Cortex of kidney (tissue), 1 donor: ENCODE data around the gene ANTXR2.
"Not testable (repeated sequence)": the region's sequence is repeated elsewhere in the genome, so short reads cannot be mapped to it uniquely, and the experiment has no call there.

Source experiments
- DNase-seq: peaks from one replicate; lab custom pipeline; 2025; lab: John Stamatoyannopoulos, UW

The ANTXR2 gene

GRCh38 chr4:79915246-79915645, 157.8 kb downstream of the ANTXR2 start:
- DNase-seq, result no peak

DNA sequence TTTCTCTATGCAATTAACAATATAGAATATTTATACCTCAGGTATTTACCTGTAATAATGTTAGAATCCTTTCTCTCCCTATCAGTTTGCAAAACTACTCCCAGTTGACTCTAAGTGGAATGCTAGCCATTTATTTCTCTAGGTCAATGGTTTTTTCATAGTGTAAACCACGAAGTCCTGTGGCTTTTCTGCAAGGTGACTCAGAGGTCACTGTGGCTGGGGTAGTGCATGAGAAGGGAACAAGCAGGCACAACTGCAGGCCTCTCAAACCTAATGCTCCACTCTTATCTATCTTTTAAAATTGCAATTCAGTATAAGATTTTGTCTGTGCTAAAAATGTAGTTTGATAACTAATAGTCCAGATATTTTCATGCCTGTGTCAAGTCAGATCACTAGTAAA, 159.4 kb downstream of the ANTXR2 start:
- DNase-seq, result no peak

- no peak for DNase-seq
These were observed 166.0 kb downstream of the ANTXR2 start for GRCh38 chr4:79907001-79907400.

- no peak for DNase-seq
These were observed 166.7 kb downstream of the ANTXR2 start for GRCh38 chr4:79906303-79906702.

DNA sequence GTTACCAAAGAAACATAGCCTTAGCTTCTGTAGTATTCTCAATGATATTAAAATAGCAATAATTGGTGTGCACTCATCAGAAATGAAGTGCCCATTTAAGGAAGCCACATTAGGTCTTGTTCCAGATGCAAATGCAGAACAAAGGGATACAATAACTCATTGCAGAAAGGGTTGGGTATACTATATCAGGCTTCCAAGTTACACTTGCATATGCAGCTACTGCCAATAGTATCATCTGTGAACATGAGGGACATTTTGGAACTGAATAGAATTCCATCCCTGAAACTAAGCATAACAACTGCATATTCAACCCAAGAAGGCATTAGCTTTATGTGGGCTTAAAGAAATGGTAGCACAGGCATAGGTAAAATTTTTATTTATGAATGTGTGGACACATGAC, 167.8 kb downstream of the ANTXR2 start:
- DNase-seq, result no peak

DNA sequence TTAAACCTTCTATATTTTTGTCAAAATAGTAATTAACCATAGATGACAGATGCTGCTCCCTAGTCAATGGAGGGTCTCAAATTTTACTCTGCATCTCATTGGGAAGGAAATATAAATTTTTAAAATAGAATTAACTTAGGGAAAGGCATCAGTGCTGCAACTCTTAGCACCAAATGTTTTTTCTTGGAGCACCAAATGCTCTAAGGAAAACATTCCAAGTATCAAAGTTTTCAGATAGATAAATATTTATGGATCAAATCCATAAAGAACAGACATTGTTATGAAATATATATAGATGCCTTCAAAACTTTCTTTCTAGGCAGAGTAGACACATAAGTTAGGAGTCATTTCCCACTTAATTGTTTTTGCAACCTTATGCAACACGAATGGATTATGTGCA, 168.7 kb downstream of the ANTXR2 start:
- DNase-seq, result no peak

DNA sequence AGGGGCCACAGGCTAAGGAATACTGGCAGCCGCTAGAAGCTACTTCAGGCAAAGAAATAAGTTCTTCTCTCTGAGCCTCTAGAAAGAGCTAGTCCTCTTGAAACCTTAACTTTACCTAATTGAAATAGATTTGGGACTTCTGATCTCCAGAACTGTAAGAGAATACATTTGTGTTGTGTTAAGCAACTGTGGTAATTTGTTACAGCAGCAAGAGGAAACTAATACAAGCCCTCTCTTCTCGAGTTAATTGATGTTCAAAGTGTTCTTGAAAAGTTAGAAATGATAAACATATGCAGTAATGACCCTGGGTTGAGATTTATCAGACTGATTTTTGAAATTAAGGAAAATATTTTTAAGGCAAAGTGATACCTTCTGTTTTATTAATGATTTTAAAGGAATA, 172.8 kb downstream of the ANTXR2 start:
- DNase-seq, result no peak

DNA sequence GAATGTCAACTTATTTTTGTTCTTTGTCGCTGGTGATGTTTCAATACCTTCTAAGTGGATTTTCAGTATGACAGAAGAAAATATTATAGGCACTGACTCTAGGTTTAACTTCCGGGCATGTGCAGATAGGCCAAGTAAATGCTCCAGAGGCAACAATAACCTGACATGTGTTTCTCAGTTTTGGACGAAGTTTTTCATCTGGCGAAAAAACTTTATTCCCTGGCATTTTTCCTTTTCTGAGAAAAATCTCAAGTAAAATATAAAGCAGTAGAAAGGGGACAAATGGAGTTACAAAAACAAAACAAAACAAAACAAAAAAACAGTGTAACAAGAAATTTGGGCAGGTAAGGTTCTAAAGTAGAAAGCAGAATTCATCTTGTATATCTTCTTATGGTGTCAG, 173.5 kb downstream of the ANTXR2 start:
- no peak for DNase-seq

GRCh38 chr4:79898055-79898454, 175.0 kb downstream of the ANTXR2 start:
- no peak for DNase-seq

- DNase-seq, result no peak
These were observed 175.9 kb downstream of the ANTXR2 start for GRCh38 chr4:79897174-79897573.

DNA sequence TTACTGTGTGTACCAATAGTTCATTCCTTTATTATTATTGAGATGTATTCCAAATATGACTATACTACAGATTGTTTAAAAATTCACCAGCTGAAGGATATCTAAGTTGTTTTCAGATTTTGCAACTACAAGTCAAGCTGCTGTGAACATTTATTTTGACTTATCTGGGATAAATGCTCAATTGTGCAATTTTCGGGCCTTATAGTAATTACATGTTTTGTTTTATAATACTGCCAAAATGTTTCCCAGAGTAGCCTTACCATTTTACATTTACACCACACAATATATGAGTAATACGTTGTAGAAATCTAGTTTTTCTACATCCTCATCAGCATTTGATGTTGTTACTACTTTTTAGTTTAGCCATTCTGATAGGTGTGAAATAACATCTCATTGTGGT, 179.6 kb downstream of the ANTXR2 start:
- no peak for DNase-seq

DNA sequence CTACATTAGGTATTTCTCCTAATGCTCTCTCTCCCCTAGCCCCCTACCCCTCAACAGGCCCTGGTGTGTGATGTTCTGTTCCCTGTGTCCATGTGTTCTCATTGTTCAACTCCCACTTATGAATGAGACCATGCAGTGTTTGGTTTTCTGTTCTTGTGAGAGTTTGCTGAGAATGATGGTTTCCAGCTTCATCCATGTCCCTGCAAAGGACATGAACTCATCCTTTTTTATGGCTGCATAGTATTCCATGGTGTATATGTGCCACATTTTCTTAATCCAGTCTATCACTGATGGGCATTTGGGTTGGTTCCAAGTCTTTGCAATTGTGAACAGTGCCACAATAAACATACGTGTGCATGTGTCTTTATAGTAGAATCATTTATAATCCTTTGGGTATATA, 184.0 kb downstream of the ANTXR2 start:
- not testable (repeated sequence) for DNase-seq

DNA sequence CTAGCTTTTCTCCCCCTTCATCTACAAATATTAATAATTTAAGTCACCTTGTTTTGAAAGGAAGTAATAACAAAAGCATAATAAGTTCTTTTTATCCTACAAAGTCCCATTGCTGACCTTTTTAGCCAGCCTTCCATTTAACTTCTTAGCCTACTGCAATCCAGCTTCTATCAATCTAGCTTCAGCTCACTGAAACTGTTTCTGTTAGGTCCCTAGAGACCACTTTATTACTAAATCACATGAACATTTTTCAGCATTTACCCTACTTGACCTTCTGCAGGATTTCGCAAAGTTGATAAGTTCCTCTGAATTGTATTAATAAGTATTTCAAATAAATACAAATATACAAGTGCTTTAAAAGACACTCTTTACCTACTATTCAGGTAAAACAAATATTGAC, 186.5 kb downstream of the ANTXR2 start:
- DNase-seq, result no peak

DNA sequence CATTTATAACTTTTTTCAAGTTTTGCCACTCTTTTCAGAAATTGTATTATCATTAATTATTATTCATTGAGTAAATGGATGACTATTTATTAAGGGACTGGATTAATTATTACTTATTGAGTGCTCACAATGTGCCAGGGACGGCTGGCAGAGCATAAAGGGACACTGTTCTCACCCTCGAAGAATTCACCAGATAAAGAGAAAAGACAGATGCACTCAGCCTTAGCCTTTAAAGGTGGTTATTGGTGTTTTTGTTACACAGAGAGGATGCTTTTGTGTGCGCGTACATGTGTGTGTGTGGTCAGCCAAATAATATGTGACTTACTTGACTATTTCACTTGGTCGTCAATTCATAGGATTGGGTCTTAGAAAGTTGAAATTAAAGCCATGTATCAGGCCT, 187.0 kb downstream of the ANTXR2 start:
- no peak for DNase-seq

- DNase-seq, result no peak
These were observed 189.7 kb downstream of the ANTXR2 start for GRCh38 chr4:79883290-79883689.

- no peak for DNase-seq
These were observed 190.2 kb downstream of the ANTXR2 start for GRCh38 chr4:79882806-79883205.

DNA sequence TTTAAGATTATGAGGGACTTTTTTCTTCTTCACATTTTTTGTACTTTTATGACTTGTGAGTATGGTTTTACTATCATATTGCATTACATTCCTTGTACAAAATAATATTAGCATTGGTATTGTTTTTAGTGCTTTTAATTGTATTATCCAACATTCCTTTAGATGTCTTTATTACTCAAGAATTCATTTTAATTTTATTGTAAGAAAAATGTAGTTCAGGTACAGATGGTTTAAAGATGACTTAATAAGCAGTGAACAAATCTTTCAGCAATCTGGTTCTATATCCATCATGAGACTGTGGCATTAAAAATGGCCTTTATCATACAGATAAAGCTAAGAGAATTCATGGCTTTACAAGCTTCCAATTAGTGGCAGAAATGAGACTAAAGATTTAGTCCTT, 191.6 kb downstream of the ANTXR2 start:
- DNase-seq, result no peak

- DNase-seq, result no peak
These were observed 195.5 kb downstream of the ANTXR2 start for GRCh38 chr4:79877511-79877910.

DNA sequence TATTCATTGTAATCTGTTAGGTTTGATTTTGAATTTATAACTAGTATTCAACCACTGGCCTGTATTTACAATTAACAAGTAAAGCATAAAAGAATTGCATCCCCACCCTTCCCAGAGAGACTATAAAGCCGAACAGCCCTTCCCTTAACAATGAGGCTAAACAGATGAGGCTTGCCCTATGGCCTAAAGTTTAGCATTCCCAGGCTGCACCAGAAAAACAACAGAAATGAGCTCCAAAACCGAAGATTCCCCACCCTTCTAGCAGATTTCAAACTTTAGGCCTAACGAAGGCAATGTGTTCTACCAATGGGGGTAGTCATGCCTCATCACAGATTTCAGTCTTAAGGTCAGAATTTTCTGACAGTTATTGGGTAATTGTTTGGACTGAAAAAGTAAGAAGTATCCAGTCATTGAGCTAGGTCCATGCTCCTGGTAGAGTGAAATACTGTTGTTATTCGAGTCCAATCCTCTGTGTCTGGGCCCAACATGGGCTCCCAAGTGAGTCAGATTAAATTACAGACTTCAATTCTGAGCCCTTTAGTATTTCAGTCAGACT, 197.6 kb downstream of the ANTXR2 start:
- no peak for DNase-seq

GRCh38 chr4:79874197-79874596, 198.8 kb downstream of the ANTXR2 start:
- DNase-seq, result no peak

- DNase-seq, result no peak
These were observed 200.3 kb downstream of the ANTXR2 start for GRCh38 chr4:79872738-79873137.

DNA sequence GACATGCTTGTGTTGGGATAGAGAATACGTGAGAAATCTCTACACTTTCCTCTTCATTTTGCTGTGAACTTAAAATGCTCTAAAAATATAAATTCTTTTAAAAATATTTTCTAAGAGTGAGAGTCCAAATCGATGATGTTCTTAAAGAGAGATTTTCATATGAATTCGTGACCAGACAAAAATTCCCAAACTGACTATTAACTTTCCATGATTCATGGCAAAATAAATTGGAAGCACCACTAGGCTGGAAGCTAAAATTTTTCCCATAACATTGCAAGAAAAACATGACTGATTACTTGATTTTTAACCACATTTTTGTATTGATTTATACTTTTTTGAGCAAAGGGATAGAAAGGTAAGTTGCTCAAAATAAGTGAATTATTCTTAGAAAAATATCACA, 201.1 kb downstream of the ANTXR2 start:
- DNase-seq, result no peak

- no peak for DNase-seq
These were observed 203.3 kb downstream of the ANTXR2 start for GRCh38 chr4:79869597-79870237.

- no peak for DNase-seq
These were observed 207.8 kb downstream of the ANTXR2 start for GRCh38 chr4:79865201-79865597.
